HG02852 (cell line): ENCODE measurements around the gene SOX6.

Source experiments
- ATAC-seq: cut with Tn5 transposase; IDR thresholded peaks from one replicate; pipeline ENCODE4 v1.9.1; 2021; ENCODE audit warnings: mild to moderate bottlenecking, moderate library complexity; ENCODE audit not compliant: unreplicated experiment

Gene SOX6

DNA sequence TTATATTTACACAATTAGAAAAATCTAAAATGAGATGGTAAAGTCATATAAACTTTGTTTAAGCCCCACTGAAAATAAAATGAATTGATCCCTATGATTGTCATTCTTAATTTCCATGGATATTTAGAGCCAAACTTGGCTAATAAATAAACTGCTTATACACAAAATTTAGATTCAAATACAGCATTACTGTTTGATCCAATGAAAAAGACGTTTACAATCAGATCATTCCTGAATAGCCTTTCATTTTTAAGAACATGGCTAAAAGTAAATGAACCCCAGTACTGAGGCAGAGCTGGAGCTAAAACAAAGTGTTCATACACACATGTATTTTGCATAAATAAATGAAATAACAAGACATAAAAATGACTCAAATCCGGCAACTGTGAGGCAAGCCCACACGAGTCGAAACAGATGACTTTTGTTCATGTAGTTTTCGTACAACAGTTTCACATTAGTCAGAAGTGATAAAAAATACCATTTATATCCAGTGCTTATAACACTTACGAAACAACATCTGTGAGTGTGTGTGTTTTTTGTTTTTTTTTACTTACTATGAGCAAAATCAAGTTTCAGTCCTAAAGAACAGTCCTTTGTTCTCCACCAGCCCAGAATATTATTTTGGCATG is 386.5 kb downstream of the SOX6 start:
- ATAC-seq = peak; percentile 43

DNA sequence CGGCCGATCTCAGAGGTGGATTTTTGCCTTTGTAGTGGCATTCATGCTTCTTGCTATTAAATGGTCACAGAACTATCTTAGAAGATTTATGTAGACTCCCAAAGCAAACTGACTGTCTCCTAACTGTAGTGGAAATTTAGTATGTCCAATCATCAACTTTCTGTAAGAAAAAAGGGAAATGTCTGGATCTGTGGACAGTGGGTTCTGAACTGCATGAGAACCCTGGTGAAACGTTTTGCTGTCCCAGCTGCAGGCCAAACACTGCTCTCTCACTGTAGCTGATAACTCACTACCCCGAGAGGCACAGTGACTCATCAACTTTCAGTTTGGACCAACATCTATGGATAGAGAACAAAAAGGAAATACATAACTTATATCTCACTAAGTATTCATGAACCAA is 387.1 kb downstream of the SOX6 start:
- ATAC-seq = peak; percentile 69

DNA sequence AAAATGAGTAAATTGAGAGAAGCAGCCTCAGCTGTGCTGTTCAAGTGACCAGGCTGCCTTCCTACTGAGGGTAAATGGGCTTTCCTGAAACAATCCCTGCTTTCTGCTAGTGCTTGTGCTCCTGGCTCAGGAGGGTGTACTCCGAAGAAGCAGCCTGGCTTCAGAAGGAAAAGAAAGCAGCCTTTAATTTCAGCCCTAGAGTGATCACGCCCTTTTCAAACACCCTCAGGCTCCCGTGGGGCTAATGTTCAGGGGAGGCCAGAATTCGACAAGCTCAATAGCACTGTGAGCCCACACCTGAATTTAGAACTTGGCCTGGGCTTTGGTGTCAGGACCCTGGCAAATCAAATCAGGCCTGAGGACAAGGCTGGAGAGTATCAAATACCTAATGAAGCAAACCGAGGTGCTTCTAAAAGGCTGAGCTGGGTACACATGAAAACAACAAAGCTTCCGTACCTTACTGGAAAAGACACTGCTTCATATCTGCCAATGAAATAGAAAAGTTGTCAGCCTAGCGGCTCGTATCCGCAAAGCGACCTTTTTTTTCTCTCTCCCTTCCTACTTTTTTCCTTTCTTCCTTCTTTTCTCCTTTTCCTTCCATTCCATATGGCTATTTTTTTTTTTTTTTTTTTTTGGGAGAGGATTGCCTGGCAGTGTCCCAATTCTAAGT is 387.8 kb downstream of the SOX6 start:
- ATAC-seq = no peak

DNA sequence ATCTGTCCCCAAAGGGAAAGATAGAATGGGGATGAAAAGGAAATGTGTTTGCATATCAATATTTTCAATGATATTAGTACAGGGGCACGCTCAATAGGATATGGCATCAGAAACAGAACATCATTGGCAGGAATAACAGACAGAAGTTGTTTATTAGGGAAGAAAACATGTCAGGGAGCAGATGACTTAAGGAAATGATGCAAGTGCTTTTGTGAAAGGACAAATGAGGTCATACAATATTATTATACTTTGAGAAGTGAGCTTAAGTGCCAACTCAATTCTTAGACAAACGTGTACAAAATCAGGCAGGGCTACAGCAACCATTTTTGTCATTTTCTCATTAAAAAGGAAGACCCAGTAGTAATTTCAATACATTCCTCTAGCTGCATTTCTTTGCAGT is 388.4 kb downstream of the SOX6 start:
- no peak for ATAC-seq

DNA sequence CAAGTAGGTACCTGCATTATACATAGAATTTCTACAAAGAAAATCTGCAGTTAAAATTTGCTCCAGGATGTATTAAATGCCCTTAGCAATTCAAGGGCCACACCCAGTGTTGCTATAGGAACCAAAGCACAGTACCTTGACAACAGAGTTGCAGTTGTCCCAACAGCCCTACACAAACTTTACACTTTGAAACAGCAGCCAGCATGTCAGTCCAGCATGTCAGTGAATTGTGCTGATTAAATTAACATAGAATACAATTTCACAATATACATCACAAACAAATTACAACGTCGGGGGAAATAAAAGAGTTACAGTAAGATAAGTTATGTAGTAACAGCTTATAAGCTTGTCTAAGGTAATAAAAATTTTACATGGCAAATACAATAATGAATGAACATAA is 389.2 kb downstream of the SOX6 start:
- no peak for ATAC-seq

DNA sequence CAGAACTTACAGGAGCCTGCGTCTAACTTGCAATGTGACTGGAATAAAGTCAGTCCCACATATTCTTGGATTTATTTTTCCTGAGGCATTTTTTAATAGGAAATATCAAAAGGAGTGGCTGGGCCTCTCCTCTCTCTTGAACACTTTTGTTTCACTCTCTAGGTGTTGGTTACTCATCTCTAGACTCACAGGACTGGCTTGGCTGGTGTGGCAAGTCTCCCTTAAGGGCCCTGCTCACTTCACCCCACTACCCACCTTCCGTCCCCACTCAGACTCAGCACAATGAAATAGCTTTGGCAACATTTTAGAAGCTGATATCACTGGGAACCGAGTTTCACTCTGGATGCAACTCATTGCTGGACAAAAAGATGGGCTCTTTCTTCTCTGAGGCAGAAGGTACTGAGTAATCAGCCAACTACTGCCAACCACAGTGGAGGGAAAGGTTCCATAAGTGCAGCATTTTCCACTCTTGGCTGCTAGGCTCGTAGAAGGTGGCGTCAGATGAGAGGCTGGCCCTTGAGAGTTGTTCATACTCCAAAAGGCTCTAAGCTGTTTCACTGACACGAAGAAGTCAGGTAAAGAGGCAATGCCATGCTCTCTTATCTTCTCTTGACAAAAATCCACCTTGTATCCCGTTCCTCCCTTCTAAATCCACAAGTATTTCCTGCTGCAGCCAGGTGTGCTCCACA is 390.6 kb downstream of the SOX6 start:
- no peak for ATAC-seq

DNA sequence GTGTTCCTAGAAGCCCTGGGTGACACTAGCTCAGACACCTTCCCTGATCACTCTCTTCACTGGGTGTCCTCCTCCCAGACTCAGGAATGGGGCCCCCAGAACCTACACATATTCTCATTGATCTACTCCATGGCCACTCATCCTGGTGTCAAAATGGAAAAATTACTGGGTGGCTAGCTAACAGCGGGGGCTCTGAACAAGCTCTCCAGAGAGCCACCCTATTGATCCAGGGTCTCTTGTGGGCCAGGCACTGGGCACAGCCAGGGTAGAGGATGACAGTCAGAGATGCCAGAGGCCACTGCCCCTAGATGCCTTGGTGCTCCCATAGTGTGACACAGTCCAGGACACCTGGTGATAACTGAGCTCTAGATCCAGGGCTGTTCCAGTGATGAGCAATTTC is 393.1 kb downstream of the SOX6 start:
- no peak for ATAC-seq

DNA sequence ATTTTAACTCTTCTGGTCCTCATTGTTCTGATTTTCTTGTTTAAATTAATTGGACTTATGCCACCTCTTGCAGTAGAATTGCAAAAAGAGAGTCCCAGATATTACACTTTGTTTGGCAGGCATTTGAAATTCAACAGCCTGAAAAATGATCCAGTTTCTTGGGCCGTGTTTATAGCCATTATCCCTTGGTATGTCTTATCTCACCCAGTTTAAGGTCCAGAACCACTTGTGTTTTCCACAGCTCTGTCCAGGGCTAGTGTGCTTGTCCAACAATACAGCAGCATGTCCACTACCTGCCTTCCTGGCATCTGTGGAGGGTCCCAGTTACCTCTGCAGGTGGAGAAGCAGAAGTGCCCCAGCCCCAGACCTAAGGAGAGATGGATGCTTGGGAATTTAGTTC is 397.4 kb downstream of the SOX6 start:
- ATAC-seq = no peak

DNA sequence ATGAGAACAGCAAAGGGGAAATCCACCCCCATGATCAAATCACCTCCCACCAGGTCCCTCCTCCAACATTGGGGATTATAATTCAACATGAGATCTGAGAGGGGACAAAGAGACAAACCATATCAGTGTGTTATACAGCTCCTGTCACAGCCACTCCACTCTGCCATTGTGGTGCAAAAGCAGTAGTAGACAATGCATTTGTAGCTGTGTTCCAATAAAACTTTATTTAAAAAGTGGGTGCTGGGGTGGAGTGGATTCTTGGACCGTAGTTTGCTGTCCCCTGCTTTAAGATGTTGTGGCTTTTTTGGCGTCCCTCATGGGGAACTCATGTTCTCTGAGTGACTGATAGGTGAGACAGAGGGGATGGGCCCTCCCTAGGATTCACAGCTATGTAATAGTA is 399.1 kb downstream of the SOX6 start:
- no peak for ATAC-seq

DNA sequence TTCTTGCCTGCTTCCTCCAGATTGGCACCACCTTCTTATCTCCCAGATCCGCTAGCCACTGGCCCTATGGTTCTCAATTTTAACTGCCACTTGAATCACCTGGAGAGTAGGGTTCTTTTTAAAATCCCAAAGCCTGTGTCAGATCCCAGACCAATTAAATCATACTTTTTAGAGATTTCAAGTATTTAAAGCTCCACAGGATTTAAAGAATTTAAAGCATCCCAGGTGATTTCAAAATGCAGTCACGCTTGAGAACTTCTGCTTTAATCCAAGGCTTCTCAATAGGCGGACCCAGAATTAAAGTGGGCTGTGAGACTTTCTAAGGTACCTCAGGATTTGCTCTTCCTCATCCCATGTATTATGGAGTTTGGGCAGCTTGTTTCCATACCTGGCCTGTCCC is 400.0 kb downstream of the SOX6 start:
- ATAC-seq = no peak

DNA sequence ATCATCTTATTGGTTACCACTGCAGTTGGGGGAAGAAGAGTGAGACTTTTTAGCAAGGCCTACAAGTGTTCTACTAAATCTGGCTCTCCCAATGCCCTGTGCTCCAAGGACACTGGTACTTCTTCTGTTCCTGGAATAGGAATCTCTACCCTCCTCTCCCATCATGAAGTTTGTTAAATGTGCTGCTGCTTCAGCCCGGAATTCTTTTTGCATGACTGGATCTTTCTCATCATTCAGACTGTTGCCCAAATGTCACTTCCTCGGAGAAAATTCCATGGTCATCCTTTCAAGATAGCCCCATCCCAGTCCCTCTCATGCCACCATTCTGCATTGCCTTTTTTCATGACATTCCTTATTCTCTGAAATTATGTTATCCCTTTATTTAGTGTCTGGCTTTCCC is 400.8 kb downstream of the SOX6 start:
- ATAC-seq = no peak

DNA sequence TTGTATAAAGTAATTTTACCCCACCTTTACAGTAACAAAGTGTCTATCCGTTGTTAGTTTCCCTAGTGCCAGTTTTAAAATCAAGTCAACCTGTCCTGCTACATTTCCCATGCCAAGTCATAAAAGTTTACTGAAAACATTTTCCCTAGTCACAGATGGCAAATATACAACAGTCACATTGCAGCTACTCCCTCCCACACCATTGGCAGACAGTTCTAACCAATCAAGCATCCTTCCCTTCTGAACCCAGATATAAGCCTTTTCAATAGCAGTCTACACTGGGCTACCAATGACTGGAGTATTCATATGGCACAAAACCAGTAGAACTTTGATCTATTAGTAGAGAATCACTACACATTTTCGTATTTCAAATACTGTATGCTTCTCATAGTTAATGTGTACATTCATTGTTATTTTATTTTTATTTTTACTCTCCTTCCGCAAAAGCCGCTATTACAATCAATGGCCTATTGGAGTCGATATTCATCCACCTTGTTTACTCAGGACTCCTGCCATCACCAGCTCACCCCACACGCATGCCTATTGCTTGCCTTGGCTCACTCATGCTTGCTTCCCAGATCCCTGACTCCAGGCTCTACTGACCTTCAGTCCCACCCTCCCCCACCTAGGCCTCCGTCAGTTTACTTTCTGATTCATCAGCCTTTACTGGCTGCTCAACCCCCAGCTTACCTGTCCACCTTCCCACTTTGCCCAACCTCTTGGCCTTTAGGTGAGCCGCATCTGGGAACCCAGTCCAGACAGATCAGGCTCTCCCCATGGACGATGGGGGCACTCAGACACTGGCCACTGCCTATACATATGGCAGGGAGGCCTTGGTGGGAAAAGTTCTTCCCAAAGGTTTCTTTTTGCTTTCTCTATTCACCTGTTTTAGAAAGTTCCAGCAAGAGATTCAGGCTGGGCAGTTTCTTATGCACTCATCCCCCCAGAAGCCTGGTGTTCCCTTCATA is 408.4 kb downstream of the SOX6 start:
- ATAC-seq = no peak

DNA sequence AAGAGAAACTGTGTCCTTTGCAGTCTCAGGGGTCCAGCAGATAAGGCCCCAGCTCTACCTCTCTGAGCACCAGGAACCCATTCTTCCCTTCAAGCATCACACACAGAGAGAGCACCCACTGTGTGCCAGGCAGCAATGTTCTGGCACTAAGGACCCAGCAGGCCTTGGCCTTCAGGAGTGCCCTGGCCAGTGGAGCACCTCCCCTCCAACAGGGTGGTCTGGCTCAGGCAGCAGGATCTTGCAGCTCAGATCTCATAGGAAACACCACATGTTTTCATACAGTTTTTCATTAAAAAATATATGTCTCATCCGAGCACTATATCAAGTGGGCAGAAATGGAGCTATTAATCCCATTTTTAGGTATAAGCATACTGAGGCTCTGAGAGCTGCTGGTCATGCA is 410.6 kb downstream of the SOX6 start:
- no peak for ATAC-seq

DNA sequence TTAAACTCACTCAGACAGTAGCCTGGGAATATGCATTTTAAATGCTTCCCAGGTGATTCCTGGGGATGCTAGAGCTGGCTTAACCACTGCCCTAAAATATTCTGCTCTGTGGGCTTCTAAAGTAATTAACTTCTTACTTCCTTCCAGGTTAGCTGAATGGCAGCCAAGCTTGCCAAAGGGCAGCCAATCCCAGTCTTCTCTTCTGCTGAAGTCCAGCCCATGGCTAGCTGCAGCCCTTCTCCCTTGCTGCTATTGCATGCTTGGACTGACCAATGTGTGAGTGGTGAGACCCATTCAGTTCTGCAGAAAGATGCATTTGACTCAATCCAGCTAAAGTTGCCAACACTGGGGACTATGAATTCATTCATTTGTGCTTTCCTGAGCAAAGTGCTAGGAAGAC is 411.9 kb downstream of the SOX6 start:
- ATAC-seq = no peak

DNA sequence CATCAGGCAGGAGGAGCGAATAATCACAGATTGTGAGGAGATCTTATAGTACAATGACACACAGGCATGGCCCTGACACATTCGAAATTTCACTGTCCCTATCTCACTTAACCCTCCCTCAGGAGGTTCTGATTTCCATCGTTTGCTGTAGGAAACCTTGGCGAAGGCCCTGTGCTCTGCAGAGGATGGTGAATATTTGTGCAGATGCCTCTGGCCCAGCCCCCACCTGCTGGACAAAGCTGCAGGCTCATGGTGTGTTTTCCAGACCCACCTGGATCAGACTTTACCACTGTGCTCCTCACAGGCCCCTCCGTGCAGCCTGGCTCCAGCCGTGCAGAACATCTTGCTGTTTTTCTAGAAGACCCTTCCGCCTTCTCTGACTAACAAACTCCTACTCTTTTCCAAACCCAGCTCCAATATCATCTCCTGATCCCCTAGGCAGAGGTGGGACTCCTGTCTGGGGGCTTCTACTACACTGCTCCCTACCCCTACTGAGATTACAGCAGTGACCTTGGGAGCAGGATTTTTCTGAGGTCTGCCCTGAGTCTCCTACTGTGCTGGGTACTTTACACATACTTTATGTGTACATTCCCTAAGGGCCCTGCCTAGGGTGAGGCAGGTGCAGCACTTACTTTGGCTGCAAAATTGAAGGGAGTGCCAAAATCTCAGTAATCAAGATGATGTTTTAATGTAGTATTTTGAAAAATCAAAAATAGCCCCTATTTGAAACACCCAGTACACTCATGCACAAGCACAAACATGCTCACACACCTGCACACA is 412.7 kb downstream of the SOX6 start:
- no peak for ATAC-seq

DNA sequence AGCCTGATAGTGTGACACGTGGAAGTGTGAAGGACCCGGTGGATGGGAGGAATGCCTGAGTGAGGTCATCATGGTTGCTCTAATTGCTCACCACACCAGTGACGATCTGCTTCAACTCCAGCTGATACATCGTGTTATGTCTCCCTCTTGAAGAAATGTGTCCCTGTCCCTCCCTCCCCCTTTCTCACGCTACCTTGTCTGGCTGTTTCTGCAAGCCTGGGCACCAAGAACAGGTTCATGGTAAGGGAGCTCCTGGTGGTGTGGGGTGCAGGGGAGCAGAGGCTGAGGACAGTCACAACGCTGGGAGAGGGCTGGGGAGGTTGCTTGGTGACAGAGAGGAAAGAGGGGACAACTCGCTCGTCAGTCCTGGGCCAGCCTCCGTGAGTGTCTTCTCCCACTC is 413.4 kb downstream of the SOX6 start:
- no peak for ATAC-seq

DNA sequence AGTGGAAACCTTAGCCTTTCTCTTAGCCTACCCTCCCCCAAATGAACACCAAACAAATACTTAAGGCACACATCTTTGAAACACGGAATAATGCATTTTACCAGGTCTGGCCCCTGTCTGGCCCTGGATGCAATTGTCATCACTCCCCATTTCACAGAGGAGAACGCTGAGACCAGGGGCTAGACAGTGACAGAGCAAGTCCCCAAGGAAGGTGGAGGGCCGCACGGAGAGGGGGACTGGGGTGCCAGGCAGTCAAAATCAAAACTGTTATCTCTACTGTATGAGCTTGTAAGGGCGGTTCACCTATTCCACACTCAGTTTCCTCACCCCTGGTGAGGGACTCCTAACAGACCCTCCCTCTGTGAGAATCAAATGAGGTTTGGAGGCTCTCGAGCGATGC is 414.2 kb downstream of the SOX6 start:
- ATAC-seq = no peak

DNA sequence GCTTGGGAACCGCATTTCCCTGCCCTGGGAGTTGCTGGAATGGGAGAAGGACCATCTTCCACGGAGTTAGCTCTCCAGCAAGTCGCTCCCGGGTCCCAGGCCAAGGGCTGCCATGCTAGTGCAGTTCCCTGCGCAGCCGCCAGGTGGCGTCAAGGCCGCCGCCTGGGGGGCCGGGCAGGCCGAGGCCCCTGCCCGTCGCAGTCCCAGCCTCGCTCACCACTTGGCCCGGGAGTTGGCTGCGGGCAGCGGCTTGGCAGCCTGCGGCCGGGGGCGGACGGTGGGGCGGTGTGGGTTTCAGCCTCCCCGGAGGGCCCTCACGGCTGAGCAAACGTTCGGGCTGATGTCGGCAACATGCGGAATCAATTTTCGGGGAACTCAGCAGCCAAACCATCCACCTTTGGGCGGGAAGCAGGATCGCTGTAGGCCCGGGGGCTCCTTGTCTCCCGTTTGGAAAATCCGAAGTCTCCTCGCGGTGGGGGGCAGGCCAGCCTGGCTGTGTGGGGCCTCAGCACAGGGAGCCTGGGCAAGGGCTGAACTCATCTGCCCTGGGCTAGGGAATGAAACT is 415.1 kb downstream of the SOX6 start:
- ATAC-seq = no peak

DNA sequence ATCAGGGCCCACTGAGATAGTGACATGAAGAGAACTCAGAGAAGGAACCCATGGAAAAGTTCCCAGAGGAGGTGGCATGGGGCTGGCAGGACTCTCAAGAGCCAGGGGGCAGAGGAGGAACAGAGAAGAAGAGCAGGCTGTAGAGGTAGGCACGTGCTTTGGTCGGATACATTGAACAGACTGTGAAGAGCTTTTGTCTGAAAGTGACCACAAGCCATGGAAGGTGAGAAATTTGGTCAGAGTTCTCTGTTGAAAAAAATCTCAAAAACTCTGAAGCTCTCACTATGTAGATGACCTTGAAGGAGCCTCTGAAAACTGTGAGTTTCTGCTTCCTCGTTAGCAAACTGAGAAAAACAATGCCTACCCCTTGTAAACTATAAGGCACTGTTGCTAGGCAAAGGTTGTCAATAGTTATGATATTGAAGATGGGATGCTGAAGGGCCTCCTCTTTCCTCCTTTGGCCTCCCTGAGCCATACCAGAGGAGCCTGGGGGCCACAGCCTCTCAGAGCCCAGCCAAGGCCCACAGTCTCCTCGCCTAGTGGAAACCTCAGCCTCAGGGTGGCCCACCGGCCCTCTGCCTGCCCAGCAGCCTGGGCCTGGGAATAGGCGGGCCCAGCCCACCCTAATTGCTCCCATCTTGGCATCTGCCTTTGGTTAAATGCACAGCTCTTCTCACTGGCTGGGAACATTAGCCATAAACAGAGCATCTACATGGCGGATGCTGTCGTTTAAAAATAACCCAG is 415.7 kb downstream of the SOX6 start:
- ATAC-seq = no peak

DNA sequence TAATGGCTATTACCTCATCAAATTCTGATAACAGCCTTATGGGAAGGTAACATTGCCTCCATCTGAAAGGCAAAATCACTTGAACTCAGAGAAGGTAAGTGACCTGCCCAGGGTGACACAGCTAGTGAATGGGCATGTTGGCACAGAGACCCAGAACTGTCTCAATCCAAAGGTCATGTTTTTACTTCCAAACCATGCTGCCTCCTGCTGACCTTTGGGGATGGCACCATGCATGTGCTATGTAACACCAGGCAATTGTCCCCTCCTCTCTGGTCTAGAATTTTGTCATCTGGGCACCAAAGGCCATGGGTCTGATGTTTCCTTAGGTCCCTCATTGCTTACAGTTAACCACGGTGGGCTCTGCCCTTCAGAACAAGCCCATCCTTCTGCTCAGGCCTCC is 417.4 kb downstream of the SOX6 start:
- no peak for ATAC-seq
